Fibroblast of skin of right biceps (primary cell): ENCODE data around the gene GGT5.
A peak's percentile ranks its signal among the peaks of the same experiment; 100 is the strongest.
"Not testable (repeated sequence)": the region's sequence is repeated elsewhere in the genome, so short reads cannot be mapped to it uniquely, and the experiment has no call there.

ENCODE experiments used
- DNase-seq: peaks from one replicate; pipeline ENCODE4 v3.0.0-alpha.2; 2013

GGT5 gene

GRCh38 chr22:24231706-24232105 is 13.2 kb downstream of the GGT5 start:
- DNase-seq: no peak

DNA sequence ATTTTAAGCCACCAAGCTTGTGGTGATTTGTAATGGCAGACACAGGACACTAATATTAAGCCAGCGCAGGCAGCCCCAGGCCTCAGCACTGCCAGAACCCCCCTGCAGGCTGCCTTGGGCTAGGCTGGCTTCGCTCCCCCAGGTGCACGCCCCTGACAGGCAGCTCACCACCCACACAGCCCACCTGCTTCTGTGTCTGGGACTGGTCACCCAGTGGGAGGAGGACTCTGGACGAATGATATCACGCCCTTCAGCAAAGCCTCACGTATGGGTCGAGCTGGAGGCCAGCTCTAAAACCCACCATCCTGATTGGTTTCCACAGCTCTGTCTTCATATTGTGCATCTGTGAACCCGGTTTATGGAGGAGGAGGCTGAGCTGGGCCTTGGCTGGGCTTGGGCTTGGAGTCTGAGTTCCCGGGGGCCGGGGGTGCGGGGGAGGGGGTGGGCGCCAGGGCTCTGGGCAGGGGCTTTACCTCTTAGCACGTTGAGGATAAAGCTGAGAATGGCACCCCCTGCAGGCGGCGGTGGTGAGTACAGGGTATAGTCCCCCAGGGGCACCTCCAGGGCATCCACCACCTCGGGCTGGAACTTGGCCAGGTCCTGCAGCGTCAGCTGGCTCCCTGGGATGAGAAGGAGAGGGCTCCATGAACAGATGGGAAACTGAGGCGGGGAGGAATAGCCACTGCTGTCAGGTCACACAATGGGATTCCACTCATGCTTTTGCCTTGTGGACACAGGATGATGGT is 13.8 kb downstream of the GGT5 start:
- DNase-seq: no peak

- DNase-seq: no peak
Observed at GRCh38 chr22:24225951-24226350, 18.9 kb downstream of the GGT5 start.

- DNase-seq: no peak
Observed at GRCh38 chr22:24225044-24225601, 19.8 kb downstream of the GGT5 start.

DNA sequence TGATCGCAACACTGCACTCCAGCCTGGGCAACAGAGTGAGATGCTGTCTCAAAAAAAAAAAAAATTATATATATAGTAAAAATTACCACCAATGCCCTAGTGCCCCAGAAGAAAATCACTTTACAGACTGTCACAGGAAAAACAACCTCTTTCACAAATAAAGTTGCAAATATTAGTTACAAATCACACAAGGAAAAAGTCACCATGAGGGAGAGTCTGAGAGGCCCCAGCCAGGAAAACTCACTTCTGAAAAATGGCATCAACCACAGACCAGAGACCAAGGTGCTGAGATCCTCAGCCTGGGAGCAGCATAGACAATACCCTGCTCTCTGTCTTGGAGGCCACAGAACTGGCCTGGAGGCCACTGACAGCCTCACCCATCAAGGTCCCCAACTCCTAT is 20.4 kb downstream of the GGT5 start:
- DNase-seq: no peak

DNA sequence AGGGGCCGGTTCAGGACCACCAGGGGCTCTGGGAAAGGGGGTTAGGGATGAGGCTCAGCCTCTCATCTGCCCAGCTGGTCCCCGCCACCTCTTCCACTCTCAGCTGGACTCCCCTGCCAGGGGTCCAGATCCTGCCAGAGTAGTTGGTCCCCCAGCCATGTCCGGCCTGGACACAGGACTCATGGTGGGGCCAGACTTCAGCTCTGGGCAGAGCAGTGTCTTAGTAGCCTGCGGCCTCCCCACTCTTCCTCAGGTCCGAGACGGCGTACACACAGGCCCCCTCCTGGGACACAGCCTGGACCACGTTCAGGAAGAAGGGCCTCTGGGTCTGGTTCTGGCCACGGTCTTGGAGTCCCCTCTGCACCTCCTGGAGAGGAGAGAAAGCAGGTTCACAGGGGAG is 25.1 kb downstream of the GGT5 start:
- DNase-seq: no peak

DNA sequence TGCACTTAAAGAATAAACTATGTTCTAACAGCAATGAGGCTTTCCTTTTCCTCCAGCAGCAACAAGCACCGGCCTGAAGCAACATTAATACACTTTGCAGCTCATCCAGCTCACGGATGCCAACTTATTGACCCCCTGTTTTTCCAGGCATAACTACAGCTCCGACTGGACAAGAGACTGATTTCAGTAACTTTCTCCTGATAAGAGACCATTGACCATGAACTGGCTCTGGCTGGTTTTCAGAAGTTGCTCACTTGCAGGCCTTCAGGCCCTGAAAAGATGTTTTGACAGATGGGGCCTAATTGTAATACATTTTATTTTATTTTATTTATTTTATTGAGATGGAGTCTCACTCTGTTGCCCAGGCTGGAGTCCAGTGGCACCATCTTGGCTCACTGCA is 27.5 kb downstream of the GGT5 start:
- no peak for DNase-seq

DNA sequence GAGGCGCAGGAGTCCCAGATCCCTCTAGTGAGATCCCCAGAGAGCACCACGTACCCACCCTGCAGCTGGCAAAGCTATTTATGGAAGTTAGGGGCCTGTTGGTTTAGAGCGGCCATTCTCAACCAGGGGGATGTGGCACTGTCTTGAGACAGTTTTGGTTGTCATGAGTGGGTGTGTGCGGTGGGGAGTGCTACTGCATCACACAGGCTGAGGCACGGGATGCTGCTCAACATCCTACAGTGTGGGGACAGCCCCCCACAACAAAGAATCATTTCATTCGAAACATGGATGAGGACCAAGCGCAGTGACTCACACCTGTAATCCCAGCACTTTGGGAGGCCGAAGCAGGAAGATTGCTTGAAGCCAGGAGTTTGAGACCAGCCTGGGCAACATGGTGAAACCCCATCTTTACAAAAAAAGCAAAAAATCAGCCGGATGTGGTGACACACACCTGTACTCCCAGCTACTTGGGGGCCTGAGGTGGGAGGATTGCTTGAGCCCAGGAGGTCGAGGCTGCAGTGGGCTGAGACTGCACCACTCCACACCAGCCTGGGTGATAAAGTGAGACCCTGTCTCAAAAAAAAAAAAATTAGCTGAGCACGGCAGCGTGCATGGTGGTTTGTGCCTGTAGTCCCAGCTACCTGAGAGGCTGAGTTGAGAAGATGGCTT is 28.2 kb downstream of the GGT5 start:
- DNase-seq: no peak

- DNase-seq: no peak
Observed at GRCh38 chr22:24214467-24215285, 30.2 kb downstream of the GGT5 start.

GRCh38 chr22:24213111-24213510 is 31.8 kb downstream of the GGT5 start:
- not testable (repeated sequence) for DNase-seq

GRCh38 chr22:24211716-24212115 is 33.2 kb downstream of the GGT5 start:
- not testable (repeated sequence) for DNase-seq

DNA sequence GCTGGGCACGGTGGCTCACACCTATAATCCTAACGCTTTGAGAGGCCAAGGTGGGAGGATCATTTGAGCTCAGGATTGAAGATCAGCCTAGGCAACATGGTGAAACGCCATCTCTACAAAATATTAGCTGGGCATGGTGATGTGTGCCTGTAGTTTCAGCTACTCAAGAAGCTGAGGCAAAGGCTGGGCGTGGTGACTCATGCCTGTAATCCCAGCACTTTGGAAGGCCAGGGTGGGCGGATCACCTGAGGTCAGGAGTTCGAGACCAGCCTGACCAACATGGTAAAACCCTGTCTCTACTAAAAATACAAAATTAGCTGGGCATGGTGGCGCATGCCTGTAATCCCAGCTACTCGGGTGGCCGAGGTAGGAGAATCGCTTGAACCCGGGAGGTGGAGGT is 34.5 kb downstream of the GGT5 start:
- not testable (repeated sequence) for DNase-seq

GRCh38 chr22:24209687-24210086 is 35.2 kb downstream of the GGT5 start:
- peak; percentile 49 for DNase-seq

- no peak for DNase-seq
Observed at GRCh38 chr22:24209016-24209415, 35.9 kb downstream of the GGT5 start.

DNA sequence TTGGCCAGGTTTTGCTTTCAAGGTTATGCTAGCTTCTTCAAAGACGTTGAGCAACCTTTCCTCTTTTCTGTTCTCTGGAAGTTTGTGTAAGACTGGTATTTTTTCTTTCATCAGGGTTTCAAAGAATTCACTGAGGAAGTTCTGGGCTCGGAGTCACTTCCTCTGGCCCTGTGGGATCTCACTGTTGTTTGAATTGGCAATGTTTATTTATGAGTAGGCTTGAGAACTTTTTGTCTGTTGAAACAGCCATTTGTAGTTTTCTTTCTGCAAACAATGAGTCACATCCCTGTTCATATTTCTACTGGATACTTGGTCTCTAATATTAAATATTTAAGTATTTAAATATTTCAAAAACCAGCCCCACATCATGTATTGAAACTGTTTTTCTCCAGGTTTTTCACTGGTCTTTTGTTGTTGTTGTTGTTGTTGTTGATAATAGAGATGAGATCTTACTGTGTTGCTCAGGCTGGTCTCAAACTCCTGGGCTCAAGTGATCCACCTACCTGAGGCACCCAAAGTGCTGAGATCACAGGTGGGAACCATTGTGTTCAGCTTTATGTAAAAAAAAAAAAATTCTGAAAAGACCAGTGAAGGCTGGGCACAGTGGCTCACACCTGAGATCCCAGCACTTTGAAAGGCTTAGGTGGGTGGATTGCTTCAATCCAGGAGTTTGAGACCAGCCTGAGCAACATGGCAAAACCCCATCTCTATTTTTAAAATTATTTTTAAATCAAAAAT is 36.7 kb downstream of the GGT5 start:
- peak; percentile 97 for DNase-seq

DNA sequence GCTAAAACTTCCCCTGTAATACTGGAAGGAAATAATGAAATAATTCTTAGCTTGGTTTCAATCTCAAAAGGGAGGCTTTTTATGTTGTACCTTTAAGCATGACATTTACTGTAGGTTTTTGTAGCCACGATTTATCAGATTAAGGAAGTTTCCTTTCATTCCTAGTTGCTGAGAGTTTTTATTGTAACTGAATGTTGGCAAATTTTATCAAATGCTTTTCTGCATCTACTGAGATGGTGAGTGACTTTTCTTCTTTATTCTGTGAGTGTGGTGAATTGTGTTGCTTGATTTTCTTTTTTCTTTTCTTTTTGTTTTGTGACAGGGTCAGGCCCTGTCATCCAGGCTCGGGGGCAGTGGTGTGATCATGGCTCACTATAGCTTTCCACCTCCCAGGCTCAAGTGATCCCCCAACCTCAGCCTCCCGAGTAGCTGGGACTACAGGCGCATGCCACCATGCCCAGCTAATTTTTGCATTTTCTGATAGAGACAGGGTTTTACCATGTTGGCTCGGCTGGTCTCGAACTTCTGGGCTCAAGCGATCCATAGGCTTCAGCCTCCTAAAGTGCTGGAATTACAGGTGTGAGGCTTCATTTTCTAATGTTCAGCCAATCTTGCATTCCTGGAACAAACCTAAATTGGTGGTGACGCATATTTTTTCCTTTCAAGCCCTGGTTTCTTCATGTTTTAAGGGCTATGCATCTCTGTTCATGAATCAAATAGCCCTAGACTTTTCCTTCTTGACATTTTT is 37.4 kb downstream of the GGT5 start:
- no peak for DNase-seq

DNA sequence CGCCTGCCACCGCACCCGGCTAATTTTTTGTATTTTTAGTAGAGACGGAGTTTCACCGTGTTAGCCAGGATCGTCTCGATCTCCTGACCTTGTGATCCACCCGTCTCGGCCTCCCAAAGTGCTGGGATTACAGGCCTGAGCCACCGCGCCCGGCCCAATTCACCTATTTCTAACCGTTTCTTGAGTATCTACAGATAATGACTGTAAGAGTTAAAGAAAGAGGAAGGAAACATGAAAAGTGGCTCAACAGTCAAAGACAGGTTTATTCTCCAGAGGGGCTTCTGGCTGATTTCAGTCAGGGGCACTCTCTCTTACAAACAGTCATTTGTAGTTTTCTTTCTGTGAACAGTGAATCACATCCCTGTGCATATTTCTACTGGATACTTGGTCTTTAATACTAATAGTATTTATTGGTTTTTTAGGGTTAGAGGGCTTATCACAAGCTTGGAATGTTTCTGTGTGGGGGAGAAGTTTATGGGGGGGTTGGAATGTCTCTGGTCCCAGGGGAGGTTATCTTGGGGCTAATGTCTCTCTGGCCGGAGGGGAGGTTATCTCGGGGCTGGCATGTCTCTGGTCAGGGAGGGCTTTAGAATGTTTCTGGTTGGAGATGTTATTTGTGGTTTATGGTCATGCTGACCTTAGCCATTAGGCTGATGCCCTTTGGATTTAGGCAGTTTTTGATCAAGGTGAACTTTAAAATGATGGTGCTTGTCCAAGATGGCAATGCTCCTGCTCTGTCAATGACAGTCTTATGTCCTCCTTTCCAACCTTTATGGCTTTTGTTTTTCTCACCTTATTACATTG is 38.2 kb downstream of the GGT5 start:
- DNase-seq: peak; percentile 48

GRCh38 chr22:24205438-24206195 is 39.3 kb downstream of the GGT5 start:
- no peak for DNase-seq

DNA sequence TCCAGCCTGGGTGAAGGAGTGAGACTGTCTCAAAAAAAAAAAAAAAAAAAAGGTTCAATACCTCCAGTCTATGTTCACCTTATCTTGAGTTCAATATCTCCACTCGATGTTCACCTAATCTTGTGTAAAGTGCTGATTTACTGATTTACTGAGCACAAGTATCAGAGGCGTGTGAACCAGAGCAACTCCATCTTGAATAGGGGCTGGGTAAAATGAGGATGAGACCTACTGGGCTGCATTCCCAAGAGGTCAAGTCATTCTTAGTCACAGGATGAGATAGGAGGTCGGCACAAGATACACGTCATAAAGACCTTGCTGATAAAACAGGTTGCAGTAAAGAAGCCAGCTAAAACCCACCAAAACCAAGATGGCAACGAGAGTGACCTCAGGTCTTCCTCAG is 41.0 kb downstream of the GGT5 start:
- DNase-seq: not testable (repeated sequence)
